HG02852 (cell line): Measurements from ENCODE around the gene ITPKC.
"Not testable (repeated sequence)": the region's sequence is repeated elsewhere in the genome, so short reads cannot be mapped to it uniquely, and the experiment has no call there.

Source experiments
- ATAC-seq: cut with Tn5 transposase; IDR thresholded peaks from one replicate; pipeline ENCODE4 v1.9.1; 2021; ENCODE audit warnings: mild to moderate bottlenecking, moderate library complexity; ENCODE audit not compliant: unreplicated experiment

The ITPKC gene

DNA sequence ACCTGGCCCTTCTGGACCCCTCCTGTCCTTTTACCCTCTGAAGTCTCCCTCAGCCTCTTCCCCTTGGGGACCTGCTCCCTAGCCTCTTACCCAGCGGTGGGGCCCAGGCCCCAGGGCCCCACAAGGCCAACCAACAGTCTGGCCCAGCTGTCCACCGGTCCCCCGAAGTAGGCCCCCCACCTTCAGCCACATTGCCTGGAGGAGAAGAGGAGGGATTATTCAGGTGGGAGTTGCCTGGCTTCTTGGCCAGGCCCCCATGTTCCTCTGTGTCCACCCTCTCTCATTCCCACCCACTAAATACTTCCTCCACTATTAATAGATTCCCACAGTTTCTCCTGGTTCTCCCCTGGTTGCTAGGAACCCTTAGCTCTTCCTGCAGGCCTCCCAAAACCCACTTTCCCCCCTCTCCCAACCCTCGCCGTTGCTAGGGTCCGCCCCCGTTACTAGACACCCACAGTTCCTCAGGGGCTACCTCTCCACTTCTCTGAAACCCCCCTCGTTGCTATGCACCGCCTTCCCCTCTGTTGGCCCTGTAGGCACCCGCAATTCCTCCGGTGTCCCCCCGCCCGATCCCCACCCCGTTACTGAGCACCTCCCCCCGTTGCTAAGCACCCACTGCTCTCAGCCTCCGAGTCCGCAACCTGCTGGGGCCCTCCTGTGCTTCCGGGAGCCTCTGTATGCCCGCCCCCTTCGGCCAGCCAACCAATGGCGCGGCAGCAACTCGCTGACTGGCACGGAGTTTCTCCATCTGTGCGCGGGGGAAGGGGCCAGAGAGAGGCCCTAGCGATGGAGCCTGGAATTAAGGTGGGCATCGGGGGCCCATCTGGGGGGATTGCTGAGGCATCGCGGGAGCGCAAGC is 2.2 kb upstream of the ITPKC start:
- peak; percentile 49 for ATAC-seq

DNA sequence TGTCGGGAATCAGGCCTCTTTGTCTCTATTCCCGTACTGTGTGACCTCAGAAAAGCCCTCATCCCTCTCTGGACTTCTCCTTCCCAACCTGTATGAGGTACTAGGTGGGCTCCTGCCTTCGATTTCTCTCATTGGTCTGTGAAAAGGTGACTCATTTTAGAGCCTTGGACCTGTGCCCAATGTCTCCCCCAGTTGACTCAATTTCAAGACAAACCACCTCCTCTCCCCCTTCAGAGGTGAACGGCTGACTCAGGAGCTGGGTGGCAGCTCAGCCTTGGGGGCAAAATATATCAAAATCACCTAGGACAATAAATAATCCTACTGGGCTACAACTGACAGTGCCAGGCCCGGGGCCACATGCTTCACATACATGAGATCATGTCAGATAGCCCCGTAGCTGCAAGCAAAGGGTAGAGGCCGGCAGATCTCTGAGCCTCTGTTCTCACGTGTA is 856 bp upstream of the ITPKC start:
- ATAC-seq: no peak

DNA sequence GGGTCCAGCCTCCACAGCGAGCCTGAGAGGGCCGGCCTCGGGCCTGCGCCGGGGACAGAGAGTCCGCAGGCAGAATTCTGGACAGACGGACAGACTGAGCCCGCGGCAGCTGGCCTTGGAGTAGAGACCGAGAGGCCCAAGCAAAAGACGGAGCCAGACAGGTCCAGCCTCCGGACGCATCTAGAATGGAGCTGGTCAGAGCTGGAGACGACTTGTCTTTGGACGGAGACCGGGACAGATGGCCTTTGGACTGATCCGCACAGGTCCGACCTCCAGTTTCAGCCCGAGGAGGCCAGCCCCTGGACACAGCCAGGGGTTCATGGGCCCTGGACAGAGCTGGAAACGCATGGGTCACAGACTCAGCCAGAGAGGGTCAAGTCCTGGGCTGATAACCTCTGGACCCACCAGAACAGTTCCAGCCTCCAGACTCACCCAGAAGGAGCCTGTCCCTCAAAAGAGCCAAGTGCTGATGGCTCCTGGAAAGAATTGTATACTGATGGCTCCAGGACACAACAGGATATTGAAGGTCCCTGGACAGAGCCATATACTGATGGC is 490 bp downstream of the ITPKC start:
- no peak for ATAC-seq

DNA sequence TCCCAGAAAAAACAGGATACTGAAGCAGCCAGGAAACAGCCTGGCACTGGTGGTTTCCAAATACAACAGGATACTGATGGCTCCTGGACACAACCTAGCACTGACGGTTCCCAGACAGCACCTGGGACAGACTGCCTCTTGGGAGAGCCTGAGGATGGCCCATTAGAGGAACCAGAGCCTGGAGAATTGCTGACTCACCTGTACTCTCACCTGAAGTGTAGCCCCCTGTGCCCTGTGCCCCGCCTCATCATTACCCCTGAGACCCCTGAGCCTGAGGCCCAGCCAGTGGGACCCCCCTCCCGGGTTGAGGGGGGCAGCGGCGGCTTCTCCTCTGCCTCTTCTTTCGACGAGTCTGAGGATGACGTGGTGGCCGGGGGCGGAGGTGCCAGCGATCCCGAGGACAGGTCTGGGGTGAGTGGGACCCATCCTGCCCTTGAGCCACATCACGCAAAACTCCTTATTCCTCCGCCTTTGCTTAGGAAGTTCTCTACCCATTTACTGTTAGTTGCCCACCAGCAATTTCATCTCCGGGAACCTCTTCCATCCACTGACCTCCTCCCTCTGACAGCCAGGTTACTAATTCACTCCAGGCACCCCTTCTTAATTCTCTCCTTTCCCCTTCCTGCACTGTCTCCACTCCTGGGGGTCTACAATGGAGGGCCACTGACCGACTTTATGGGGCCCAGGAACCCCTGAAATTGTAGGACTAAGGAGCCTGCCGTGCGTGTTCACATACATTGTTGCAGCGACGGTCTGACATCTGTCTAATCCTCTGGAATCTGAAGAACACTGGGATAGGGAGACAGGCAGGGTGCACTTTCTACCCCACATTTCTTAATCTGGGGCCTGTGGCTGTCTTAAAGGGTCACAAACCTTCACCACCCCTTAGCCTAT is 1.2 kb downstream of the ITPKC start:
- ATAC-seq: no peak

DNA sequence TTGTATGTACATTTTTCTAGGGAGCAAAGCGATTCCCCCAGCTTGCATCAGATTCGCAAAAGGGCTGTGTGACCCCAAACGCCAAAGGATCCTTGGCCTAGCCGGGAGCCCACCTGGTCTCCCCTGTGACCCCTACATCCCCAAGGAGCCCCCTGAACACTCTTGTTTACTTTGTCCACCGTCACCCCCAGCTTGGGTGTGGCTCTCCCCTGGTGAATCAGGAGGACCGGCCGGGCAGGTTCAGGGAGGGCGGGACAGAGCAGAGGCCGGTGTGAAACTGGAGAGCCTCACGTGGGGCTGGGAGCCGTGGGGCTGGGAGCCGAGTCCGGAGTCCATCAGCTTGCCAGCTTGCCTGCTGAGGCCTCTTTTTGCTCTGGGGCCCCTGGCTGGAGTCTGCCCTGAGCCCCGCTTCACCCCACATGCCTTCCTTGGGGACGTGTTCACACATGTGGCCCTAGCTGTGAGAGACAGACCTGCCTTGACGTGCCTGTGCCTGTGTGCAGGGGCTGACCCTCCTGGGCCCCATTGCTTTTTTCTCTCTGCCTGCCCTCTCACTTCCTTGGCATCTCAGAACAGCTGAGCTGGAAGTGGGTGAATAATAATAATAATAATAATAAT is 2.0 kb downstream of the ITPKC start:
- ATAC-seq: no peak

GRCh38 chr19:40719414-40719894 is 2.5 kb downstream of the ITPKC start:
- no peak for ATAC-seq

DNA sequence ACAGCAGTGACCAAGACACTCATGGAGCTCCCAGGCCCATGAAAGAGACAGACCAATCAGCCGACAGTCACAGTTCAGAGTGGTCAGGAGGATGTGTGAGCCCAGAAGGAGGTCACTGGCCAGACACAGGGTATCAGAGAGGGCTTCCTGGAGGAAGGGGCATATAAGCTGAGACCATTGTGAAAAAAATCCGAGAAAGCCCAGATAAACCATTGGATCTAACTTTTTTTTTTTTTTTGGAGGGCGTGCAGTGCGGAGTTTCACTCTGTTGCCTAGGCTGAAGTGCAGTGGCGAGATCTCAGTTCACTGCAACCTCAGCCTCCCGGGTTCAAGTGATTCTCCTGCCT is 4.2 kb downstream of the ITPKC start:
- no peak for ATAC-seq

GRCh38 chr19:40721936-40722661 is 5.2 kb downstream of the ITPKC start:
- no peak for ATAC-seq

GRCh38 chr19:40723661-40724254 is 6.8 kb downstream of the ITPKC start:
- no peak for ATAC-seq

- no peak for ATAC-seq
Measured at GRCh38 chr19:40724315-40724714, 7.4 kb downstream of the ITPKC start.

- no peak for ATAC-seq
Measured at GRCh38 chr19:40724855-40725254, 7.9 kb downstream of the ITPKC start.

- no peak for ATAC-seq
Measured at GRCh38 chr19:40726279-40726678, 9.4 kb downstream of the ITPKC start.

GRCh38 chr19:40730065-40730464 is 13.2 kb downstream of the ITPKC start:
- not testable (repeated sequence) for ATAC-seq

- not testable (repeated sequence) for ATAC-seq
Measured at GRCh38 chr19:40732304-40732703, 15.4 kb downstream of the ITPKC start.

DNA sequence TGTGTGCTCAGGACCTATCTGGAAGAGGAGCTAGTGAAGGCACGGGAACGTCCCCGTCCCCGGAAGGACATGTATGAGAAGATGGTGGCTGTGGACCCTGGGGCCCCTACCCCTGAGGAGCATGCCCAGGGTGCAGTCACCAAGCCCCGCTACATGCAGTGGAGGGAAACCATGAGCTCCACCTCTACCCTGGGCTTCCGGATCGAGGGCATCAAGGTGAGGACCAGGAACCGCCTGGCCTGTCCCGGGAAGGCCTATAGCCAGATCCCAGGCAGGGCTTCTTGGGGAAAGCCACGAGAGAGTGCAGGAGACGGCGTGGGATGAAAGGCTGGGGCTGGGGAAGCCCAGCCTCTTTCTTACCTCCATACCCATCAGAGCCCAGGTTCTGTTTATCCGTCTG is 16.2 kb downstream of the ITPKC start:
- no peak for ATAC-seq

- no peak for ATAC-seq
Measured at GRCh38 chr19:40735013-40735771, 18.3 kb downstream of the ITPKC start.

DNA sequence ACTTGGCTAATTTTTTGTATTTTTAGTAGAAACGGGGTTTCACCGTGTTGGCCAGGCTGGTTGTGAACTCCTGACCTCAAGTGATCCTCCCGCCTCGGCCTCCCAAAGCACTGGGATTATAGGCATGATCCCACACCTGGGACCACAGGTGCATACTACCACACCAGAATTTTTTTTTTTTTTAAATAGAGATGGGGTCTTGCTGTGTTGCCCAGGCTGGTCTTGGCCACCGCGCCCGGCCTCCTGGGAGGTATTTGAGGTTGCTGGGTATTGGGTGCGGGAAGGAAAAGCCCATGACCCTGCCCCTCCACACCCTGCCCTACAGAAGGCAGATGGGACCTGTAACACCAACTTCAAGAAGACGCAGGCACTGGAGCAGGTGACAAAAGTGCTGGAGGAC is 19.7 kb downstream of the ITPKC start:
- no peak for ATAC-seq

DNA sequence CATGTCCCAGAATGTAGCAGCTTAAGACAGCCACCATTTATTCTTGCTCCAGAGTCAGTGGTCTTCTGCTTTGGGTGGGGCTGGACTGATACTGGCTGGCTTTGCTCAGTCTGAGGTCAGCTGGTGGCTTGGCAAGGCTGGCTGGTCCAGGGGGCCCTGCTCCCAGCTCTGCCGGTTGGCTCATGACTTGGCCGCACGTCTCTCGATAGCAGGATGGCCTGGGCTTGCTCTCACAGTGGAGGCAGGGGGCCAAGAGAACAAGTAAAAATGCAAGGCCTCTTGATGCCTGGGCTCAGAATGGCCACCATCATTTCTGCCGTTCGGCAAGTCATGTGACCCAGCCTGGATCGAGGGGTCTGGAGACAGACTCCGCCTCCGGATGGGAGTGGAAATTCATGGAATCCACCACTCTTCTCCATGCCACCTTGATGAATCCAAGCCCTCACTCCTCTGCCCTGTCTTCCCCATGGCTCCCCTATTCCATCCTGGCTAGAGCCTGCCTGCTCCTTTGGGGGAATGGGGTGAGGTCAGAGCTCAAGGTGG is 20.3 kb downstream of the ITPKC start:
- ATAC-seq: no peak
